Measurements from ENCODE around the gene CETN1.

Gene CETN1

GRCh38 chr18:580154-580553 lies at the start of gene CETN1:
Gene CETN1, plus strand, starts transcription at chr18:580380. Its CDS starts 29 bp downstream, at chr18:580409.
- DNase-seq, result no peak

- no peak for DNase-seq
Observed at GRCh38 chr18:532018-532417, 48.2 kb upstream of the CETN1 start.

GRCh38 chr18:532632-533031 lies 47.5 kb upstream of the CETN1 start:
- DNase-seq, result no peak

GRCh38 chr18:533995-534601 lies 46.1 kb upstream of the CETN1 start:
- no peak for DNase-seq

GRCh38 chr18:543447-544078 lies 36.6 kb upstream of the CETN1 start:
- DNase-seq, result no peak

- DNase-seq, result no peak
Observed at GRCh38 chr18:549967-550366, 30.2 kb upstream of the CETN1 start.

GRCh38 chr18:551404-552061 lies 28.6 kb upstream of the CETN1 start:
- no peak for DNase-seq

GRCh38 chr18:555705-556457 lies 24.3 kb upstream of the CETN1 start:
- no peak for DNase-seq

- peak; percentile 3 for DNase-seq
Observed at GRCh38 chr18:564708-565561, 15.2 kb upstream of the CETN1 start.

GRCh38 chr18:565562-566061 lies 14.6 kb upstream of the CETN1 start:
- no peak for DNase-seq

GRCh38 chr18:567122-567521 lies 13.1 kb upstream of the CETN1 start:
- no peak for DNase-seq

GRCh38 chr18:568731-569130 lies 11.4 kb upstream of the CETN1 start:
- DNase-seq, result no peak

- no peak for DNase-seq
Observed at GRCh38 chr18:570256-570655, 9.9 kb upstream of the CETN1 start.

- no peak for DNase-seq
Observed at GRCh38 chr18:570697-571096, 9.5 kb upstream of the CETN1 start.

GRCh38 chr18:572091-572830 lies 7.9 kb upstream of the CETN1 start:
- no peak for DNase-seq

- no peak for DNase-seq
Observed at GRCh38 chr18:572831-573289, 7.3 kb upstream of the CETN1 start.

- no peak for DNase-seq
Observed at GRCh38 chr18:573385-573784, 6.8 kb upstream of the CETN1 start.

GRCh38 chr18:574149-574860 lies 5.9 kb upstream of the CETN1 start:
- no peak for DNase-seq

- no peak for DNase-seq
Observed at GRCh38 chr18:574865-575645, 5.1 kb upstream of the CETN1 start.

GRCh38 chr18:576924-577323 lies 3.3 kb upstream of the CETN1 start:
- no peak for DNase-seq

Measured in suppressor macrophage treated with lipopolysaccharide for 4 hours (primary cell).